Keratinocyte (primary cell): ENCODE results near the gene CRBN. TPM values are rescaled to one million over a fixed set of nuclear protein-coding genes. Genes with fewer than 3 reads are reported as not detected.

Source experiments
- DNase-seq: peaks from one replicate; pipeline ENCODE4 v3.0.0-alpha.2; 2011; ENCODE audit warnings: low read depth, missing footprints, low spot score
- FAIRE-seq: peaks from 2 replicates; lab custom pipeline; 2011; peaks lifted over from hg19 to GRCh38; lab: Jason Lieb, UNC
- H2AFZ ChIP-seq: 2 replicates; pipeline ENCODE4 v1.6.0; 2012; ENCODE audit warnings: low read length, control low read depth, inconsistent platforms; ENCODE audit not compliant: control insufficient read depth
- H3K27ac ChIP-seq: 2 replicates; pipeline ENCODE4 v1.5.1; 2011; ENCODE audit warnings: low read length; ENCODE audit not compliant: control insufficient read depth, insufficient read depth
- H3K27me3 ChIP-seq: 3 replicates; pipeline ENCODE4 v1.6.0; 2011; ENCODE audit warnings: low read length; ENCODE audit not compliant: control insufficient read depth, insufficient read depth; ENCODE audit errors: extremely low read depth
- H3K36me3 ChIP-seq, 2 experiments: 2 replicates in 1 of 2; 3 replicates in 1 of 2; pipeline ENCODE4 v1.5.1; 2011; ENCODE audit warnings: low read length in 2 of 2, mild to moderate bottlenecking in 1 of 2; ENCODE audit not compliant: control insufficient read depth in 2 of 2, insufficient read depth in 2 of 2; ENCODE audit errors: extremely low read depth in 1 of 2
- H3K4me1 ChIP-seq: 3 replicates; pipeline ENCODE4 v1.5.1; 2011; ENCODE audit warnings: low read length; ENCODE audit not compliant: control insufficient read depth, insufficient read depth; ENCODE audit errors: extremely low read depth
- H3K4me2 ChIP-seq: 3 replicates; pipeline ENCODE4 v1.6.0; 2011; ENCODE audit warnings: low read depth, low read length; ENCODE audit not compliant: control insufficient read depth, insufficient read depth; ENCODE audit errors: extremely low read depth
- H3K4me3 ChIP-seq, 3 experiments: fragments of 200-600 bp in 1 of 3; sonication (generic) in 1 of 3; 2 replicates in 2 of 3; 3 replicates in 1 of 3; pipeline ENCODE4 v1.5.1; 2011 to 2016; ENCODE audit warnings: low read length in 3 of 3, mild to moderate bottlenecking in 3 of 3, control low read depth in 2 of 3, inconsistent platforms in 1 of 3, low read depth in 1 of 3, mixed read lengths in 1 of 3, mixed run types in 1 of 3, moderate library complexity in 1 of 3; ENCODE audit not compliant: control insufficient read depth in 2 of 3, insufficient read depth in 2 of 3; ENCODE audit errors: extremely low read depth in 1 of 3
- H3K79me2 ChIP-seq: 2 replicates; pipeline ENCODE4 v1.6.0; 2012; ENCODE audit warnings: low read length; ENCODE audit not compliant: control insufficient read depth, insufficient read depth
- H3K9ac ChIP-seq: 3 replicates; pipeline ENCODE4 v1.6.0; 2011; ENCODE audit warnings: low read length; ENCODE audit not compliant: control insufficient read depth, insufficient read depth; ENCODE audit errors: extremely low read depth
- H3K9me1 ChIP-seq: 3 replicates; pipeline ENCODE4 v1.6.0; 2011; ENCODE audit warnings: low read length; ENCODE audit not compliant: control insufficient read depth, insufficient read depth; ENCODE audit errors: extremely low read depth
- H3K9me3 ChIP-seq: 2 replicates; pipeline ENCODE4 v1.5.1; 2012; ENCODE audit warnings: low read depth, low read length; ENCODE audit not compliant: control insufficient read depth
- H4K20me1 ChIP-seq: 3 replicates; pipeline ENCODE4 v1.6.0; 2011; ENCODE audit warnings: low read length; ENCODE audit not compliant: control insufficient read depth, insufficient read depth; ENCODE audit errors: extremely low read depth
- EZH2 ChIP-seq: IDR thresholded peaks from one replicate; pipeline ENCODE4 v1.6.1; 2012; ENCODE audit warnings: inconsistent platforms, mild to moderate bottlenecking, low read length, moderate library complexity
- dilution Hi-C: fragments of 300-500 bp; cut with MboI; formaldehyde crosslinking; loops from one replicate; pipeline ENCODE4 v1.7.0; 2020; ENCODE audit warnings: low sequenced_read_pairs; ENCODE audit not compliant: extremely low pct_ligation_motif_present
- polyA plus RNA-seq, 5 experiments: library from polyadenylated mRNA; depleted of rRNA in 3 of 5; stranded (reverse) in 3 of 5; stranded (forward) in 1 of 5; unstranded in 1 of 5; fragments of >200 nt; gene quantifications; 1 replicate in 1 of 5; 2 replicates in 3 of 5; 3 replicates in 1 of 5; pipeline versions ENCODE4 v1.2.1 to v1.2.3, GENCODE V29; 2011 to 2012; ENCODE audit warnings: missing spikeins in 2 of 5, low read depth in 1 of 5, low replicate concordance in 1 of 5
- TF ChIP-seq, protein P1 (sequence below), 3 experiments: IDR thresholded peaks in 1 of 3; conservative IDR thresholded peaks in 1 of 3; optimal IDR thresholded peaks in 1 of 3; 2 replicates in 2 of 3; 3 replicates in 1 of 3; pipeline versions ENCODE3 to v1.5.1; 2011; ENCODE audit warnings: low read length in 3 of 3, mild to moderate bottlenecking in 3 of 3, moderate library complexity in 2 of 3, control low read depth in 1 of 3, inconsistent platforms in 1 of 3; ENCODE audit not compliant: insufficient read depth in 2 of 3; ENCODE audit errors: extremely low read depth in 1 of 3

Gene CRBN
- polyA plus RNA-seq, 1 donor (not counting 4 experiments of a cell fraction or from before 2014, with no cell fraction given): 37.7 TPM

DNA sequence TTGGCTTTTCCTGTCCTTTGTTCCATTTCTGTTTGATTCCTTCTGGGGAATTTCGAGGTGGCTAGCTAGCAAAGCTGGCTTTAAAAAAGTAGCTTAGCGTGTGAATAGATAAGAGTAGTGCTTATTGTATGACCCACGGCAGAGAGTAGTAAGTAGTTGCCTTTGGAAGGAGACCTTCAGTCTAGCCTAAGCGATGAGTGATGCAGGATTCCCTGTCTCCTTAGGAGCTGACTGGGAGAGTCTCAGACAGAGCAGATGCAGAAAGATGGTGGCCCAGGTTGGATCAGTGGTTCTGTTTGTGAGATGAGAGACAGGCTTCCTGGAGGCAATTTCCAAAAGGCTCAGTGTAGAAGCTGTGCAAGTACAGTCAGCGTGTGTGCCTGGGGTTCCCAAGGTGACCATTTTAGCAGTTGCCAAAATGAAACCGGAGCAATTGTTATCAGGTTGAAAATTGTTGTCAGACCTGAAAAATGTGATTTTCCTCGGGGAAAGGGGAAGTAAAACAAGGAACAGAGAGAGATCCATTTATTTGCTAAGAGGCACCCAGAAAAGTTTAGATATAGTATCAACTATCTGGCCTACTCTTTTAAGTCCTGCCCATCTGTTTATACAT is 68.6 kb downstream of the CRBN start:
- Histone ChIP-seq H2AFZ (no peak overlapping the region), H3K79me2 (no peaks in the 10 kb centered on the region), H4K20me1 (no peaks in the 10 kb centered on the region), H3K27me3 (no peaks in the 10 kb centered on the region), H3K4me1 (no peaks in the 10 kb centered on the region), H3K4me3 (no peak overlapping the region), H3K4me2 (no peak overlapping the region), H3K36me3 (no peaks in the 10 kb centered on the region), H3K9me3 (no peaks in the 10 kb centered on the region), H3K9ac (no peak overlapping the region), H3K27ac (no peak overlapping the region), H3K9me1 (no peaks in the 10 kb centered on the region)
- no peak for TF ChIP-seq EZH2
- TF ChIP-seq, protein P1, sequence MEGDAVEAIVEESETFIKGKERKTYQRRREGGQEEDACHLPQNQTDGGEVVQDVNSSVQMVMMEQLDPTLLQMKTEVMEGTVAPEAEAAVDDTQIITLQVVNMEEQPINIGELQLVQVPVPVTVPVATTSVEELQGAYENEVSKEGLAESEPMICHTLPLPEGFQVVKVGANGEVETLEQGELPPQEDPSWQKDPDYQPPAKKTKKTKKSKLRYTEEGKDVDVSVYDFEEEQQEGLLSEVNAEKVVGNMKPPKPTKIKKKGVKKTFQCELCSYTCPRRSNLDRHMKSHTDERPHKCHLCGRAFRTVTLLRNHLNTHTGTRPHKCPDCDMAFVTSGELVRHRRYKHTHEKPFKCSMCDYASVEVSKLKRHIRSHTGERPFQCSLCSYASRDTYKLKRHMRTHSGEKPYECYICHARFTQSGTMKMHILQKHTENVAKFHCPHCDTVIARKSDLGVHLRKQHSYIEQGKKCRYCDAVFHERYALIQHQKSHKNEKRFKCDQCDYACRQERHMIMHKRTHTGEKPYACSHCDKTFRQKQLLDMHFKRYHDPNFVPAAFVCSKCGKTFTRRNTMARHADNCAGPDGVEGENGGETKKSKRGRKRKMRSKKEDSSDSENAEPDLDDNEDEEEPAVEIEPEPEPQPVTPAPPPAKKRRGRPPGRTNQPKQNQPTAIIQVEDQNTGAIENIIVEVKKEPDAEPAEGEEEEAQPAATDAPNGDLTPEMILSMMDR (optimal IDR thresholded peaks at IDR 0.05 in 1 of 3, IDR thresholded peaks at IDR 0.05 in 1 of 3, conservative IDR thresholded peaks at IDR 0.05 in 1 of 3; ENCODE audit: extremely low read depth in 1 of 3, insufficient read depth in 2 of 3, low read length in 3 of 3): no peak
- dilution Hi-C loops: no loop called here
- no peak for DNase-seq
- FAIRE-seq: no peak

DNA sequence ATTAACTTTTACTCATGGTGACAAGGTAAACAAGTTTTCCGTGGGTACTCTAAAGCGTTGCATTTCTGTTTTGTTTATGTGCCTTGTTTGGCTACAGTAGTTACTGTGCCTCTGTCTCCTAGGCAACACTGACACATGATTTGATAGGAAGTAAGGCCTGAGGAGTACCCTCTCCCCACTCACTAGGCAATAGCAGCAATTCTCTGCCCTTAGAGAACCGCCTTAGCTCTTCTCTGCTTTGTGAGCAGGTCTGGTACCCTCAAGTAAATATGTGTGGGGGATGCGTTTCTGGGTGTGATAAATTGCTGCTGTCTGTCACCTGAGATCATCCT is 69.2 kb downstream of the CRBN start, which contains the start of gene IL5RA:
Gene IL5RA (minus strand): TSS at position 76 of the 332 bp plus-strand sequence. CDS start 5,390 bp downstream, outside the sequence.
- H4K20me1 ChIP-seq: no peaks in the 10 kb centered on the region
- DNase-seq: no peak
- no peaks in the 10 kb centered on the region for H3K36me3 ChIP-seq
- H3K27me3 ChIP-seq: no peaks in the 10 kb centered on the region
- no peaks in the 10 kb centered on the region for H3K9me1 ChIP-seq
- no peak within 1 kb of the TSS for H3K9ac ChIP-seq
- H3K4me1 ChIP-seq: no peaks in the 10 kb centered on the region
- no peaks in the 10 kb centered on the region for H3K79me2 ChIP-seq
- no peak within 1 kb of the TSS for H3K27ac ChIP-seq
- no peaks in the 10 kb centered on the region for H3K9me3 ChIP-seq
- no peak within 1 kb of the TSS for H2AFZ ChIP-seq
- dilution Hi-C loops: no loop called here
- no peak within 1 kb of the TSS for H3K4me2 ChIP-seq
- H3K4me3 ChIP-seq: no peak within 1 kb of the TSS
- FAIRE-seq: no peak
- TF ChIP-seq, protein P1 (optimal IDR thresholded peaks at IDR 0.05 in 1 of 3, IDR thresholded peaks at IDR 0.05 in 1 of 3, conservative IDR thresholded peaks at IDR 0.05 in 1 of 3; ENCODE audit: extremely low read depth in 1 of 3, insufficient read depth in 2 of 3, low read length in 3 of 3): no peak
- TF ChIP-seq EZH2: no peak
